Uterus (tissue), 2 donors: Measurements from ENCODE around the gene CDON.

ENCODE experiments used
- CTCF ChIP-seq, 4 experiments: fragments of 200-600 bp in 2 of 4; fragments of 450-650 bp in 2 of 4; sonication (generic) in 2 of 4; IDR thresholded peaks; one replicate each; pipeline ENCODE4 v1.5.1; 2016 to 2019; ENCODE audit warnings: antibody characterized with exemption in 4 of 4, mild to moderate bottlenecking in 2 of 4, moderate library complexity in 1 of 4
- POLR2A ChIP-seq, 2 donors: fragments of 450-650 bp; IDR thresholded peaks; one replicate each; pipeline ENCODE4 v1.6.1; 2016; ENCODE audit warnings: antibody characterized with exemption in 2 of 2, mild to moderate bottlenecking in 1 of 2, moderate library complexity in 1 of 2

- TF ChIP-seq POLR2A (IDR thresholded peaks at IDR 0.05) (no peak), CTCF (IDR thresholded peaks at IDR 0.05) (no peak)
These were observed 4.4 kb downstream of the CDON start for GRCh38 chr11:126058105-126058874.
